Fibroblast of mammary gland (primary cell): ENCODE results near the gene COQ5.

Experiments used
- DNase-seq: peaks from one replicate; pipeline ENCODE4 v3.0.0-alpha.2; 2010; ENCODE audit warnings: low read depth
- H3K4me3 ChIP-seq: 2 replicates; pipeline ENCODE4 v1.5.1; 2011; ENCODE audit warnings: low read depth, mild to moderate bottlenecking, low read length, moderate library complexity; ENCODE audit not compliant: control insufficient read depth
- TF ChIP-seq, protein P1 (sequence below): conservative IDR thresholded peaks from 2 replicates; pipeline ENCODE4 v1.5.1; 2011; ENCODE audit warnings: low read depth, low read length, inconsistent platforms; ENCODE audit not compliant: control insufficient read depth, insufficient read depth

Gene COQ5

DNA sequence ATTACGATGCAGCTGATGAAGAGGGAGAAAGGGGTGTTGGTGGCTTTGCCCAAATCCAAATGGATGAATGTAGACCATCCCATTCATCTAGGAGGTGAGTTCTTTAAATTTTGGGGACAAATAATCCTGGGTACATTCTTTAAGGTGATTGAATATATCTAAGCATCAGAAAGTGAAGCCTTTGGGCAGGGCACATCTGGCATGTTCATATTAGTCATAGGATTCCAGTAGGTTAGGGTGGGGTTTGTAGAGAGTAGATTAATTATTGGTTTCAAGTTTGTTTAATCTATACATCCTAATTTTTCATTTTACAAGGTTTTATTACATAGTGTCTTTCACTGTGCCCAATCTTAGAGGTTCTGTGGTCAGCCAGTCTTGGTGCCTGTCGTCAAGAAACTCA is 28.6 kb upstream of the COQ5 start:
- TF ChIP-seq, protein P1, sequence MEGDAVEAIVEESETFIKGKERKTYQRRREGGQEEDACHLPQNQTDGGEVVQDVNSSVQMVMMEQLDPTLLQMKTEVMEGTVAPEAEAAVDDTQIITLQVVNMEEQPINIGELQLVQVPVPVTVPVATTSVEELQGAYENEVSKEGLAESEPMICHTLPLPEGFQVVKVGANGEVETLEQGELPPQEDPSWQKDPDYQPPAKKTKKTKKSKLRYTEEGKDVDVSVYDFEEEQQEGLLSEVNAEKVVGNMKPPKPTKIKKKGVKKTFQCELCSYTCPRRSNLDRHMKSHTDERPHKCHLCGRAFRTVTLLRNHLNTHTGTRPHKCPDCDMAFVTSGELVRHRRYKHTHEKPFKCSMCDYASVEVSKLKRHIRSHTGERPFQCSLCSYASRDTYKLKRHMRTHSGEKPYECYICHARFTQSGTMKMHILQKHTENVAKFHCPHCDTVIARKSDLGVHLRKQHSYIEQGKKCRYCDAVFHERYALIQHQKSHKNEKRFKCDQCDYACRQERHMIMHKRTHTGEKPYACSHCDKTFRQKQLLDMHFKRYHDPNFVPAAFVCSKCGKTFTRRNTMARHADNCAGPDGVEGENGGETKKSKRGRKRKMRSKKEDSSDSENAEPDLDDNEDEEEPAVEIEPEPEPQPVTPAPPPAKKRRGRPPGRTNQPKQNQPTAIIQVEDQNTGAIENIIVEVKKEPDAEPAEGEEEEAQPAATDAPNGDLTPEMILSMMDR = no peak
- no peak for DNase-seq

DNA sequence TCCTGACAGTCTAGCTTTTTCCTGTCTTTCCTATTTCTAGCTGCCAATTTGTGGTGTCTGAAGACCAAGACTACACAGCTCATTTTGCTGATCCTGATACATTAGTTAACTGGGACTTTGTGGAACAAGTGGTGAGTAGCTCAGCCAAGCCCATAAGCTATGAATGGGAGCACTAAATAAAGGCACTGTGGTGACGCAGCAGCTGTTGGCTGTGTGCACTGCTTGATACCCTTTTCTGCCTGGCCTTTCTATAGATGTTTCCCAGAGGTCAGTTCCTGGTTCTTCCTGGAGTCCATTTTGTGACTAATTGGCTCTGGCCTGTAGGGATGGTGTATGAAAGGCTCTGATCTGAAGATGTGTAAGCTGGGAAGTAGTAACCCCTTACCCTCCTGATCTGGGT is 25.7 kb upstream of the COQ5 start:
- H3K4me3 ChIP-seq = no peak overlapping the region
- TF ChIP-seq, protein P1 = no peak
- no peak for DNase-seq

More for the DNA sequence above, 28.6 kb upstream of the COQ5 start:
- no peak overlapping the region for H3K4me3 ChIP-seq

GRCh38 chr12:120546050-120546386 is 17.1 kb upstream of the COQ5 start:
- no peak for DNase-seq
- no peak overlapping the region for H3K4me3 ChIP-seq
- TF ChIP-seq, protein P1 = no peak

GRCh38 chr12:120544691-120545090 is 15.7 kb upstream of the COQ5 start:
- TF ChIP-seq, protein P1 = no peak

DNA sequence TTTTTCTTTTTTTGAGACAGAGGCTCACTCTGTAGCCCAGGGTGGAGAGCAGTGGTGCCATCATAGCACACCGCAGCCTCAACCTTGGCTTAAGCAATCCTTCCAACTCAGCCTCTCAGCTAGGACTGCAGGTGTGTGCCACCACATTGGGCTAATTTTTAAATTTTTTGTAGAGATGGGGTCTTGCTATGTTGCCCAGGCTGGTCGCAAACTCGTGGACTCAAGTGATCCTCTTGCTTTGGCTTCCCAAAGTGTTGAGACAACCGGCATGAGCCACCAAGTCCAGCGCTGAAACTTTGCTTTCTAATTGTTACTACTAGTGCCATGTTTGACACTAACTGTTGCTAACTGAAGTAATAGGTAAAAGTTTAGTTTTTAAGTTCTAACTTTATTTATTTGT is 13.2 kb upstream of the COQ5 start:
- H3K4me3 ChIP-seq = no peak overlapping the region
- TF ChIP-seq, protein P1 = no peak
- DNase-seq = no peak

More at GRCh38 chr12:120544691-120545090, 15.7 kb upstream of the COQ5 start:
- no peak overlapping the region for H3K4me3 ChIP-seq
- DNase-seq = no peak

DNA sequence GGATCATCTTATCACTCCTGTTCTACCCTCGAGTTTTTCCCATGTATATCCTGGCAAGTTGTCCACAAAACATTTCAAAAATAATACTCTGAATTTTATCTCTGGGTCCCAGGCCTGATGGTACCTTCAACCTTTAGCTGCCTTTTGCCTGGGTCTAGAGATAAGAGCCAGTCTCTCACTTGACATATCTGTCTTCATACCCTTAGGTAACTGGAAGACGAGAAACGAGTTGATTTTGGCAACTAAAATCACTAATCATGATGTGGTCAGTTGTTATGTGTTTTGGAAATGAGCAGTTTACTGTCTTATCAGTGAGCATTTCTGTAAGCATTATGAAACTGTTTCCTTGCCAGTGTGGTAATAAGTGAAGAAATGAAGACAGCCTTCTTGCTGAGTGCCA is 11.5 kb upstream of the COQ5 start:
- H3K4me3 ChIP-seq = no peak overlapping the region
- TF ChIP-seq, protein P1 = no peak
- DNase-seq = peak; percentile 22

DNA sequence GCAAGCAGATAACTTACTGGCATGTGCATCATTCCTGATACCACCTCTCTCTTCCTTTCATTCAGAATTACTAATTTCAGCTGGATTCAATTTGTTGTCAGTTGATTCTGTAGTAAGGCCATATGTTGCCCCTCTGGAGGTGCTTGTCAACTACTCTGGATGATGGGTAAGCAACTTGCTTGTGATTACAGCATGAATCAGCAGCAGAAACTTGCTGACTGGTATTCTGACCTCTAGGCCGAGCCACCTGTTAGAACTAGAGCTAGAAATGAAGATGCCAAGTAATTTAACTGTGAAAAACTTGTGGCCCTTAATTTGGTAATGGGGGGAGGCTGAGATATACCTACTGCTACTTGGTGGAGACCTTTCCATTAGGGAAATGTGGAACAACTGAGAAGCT is 10.3 kb upstream of the COQ5 start:
- no peak overlapping the region for H3K4me3 ChIP-seq
- peak; percentile 87 for DNase-seq
- TF ChIP-seq, protein P1 = no peak
